ENCODE results near the gene EPS15. TPM values are rescaled to one million over a fixed set of nuclear protein-coding genes. Genes with fewer than 3 reads are reported as not detected.

Gene EPS15
- total and polyA plus RNA-seq, 2 of the 8 experiments (the other 6 are each of a cell fraction or from before 2014, with no cell fraction given), result 15.9 to 57.2 TPM

DNA sequence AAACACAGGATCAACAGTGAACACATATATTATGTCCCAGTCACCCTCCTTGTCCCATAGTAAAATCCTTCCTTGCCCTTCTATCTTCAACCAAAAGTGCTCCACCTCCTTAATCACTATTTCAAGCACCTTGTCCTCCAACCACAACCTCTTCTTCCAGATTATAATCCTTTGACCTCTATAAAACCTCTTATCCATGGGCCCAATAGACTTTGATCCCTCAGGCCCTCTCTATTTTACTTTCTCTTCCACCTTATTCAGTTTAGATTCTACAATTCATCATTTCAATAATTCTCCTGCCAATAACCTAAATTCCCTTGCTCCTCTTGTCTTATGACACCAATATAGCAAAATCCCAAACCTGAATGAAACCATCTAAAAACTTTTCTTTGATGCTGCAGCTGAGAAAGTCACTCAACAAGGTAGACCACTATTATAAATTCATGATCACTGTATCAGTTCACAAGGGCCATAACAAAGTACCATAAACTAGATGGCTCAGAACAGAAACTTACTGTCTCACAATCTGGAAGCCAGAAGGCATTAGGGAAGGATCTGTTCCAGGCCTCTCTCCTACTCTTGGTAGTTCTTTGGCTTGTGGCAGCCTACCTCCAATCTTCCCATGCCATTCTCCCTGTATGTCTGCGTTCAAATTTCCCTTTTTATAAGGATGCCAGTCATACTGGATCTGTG, 24.8 kb downstream of the EPS15 start:
- Histone ChIP-seq H3K79me2 (ENCODE audit: control insufficient read depth in 1 of 2, insufficient read depth in 2 of 2, low read length in 2 of 2) (peaks cover 0 to 35% of the 10 kb centered on the region in 2 experiments; a peak in 1 of 4 replicates), H4K20me1 (replicated peaks in 1 of 2; ENCODE audit: control insufficient read depth in 1 of 2, insufficient read depth in 2 of 2, low read length in 2 of 2) (peaks cover 0 to 1% of the 10 kb centered on the region in 2 experiments), H3K4me3 (ENCODE audit: extremely low read depth in 1 of 4, insufficient read depth in 2 of 4, low read depth in 3 of 4, low read length in 4 of 4) (no peak overlapping the region), H2BK20ac (ENCODE audit: low read length) (no peak overlapping the region), H3K4me2 (ENCODE audit: insufficient read depth in 1 of 2, low read depth in 2 of 2, low read length in 2 of 2) (no peak overlapping the region), H4K5ac (ENCODE audit: insufficient read length, low read depth, low read length) (no peak overlapping the region), H3K4me1 (replicated peaks in 1 of 4; ENCODE audit: control insufficient read depth in 3 of 4, insufficient read depth in 4 of 4, low read length in 3 of 4) (no peaks in the 10 kb centered on the region), H3K14ac (ENCODE audit: insufficient read length) (no peak overlapping the region), H3K23ac (ENCODE audit: insufficient read length) (no peak overlapping the region), H3K9ac (replicated peaks in 1 of 4; ENCODE audit: extremely low read depth in 1 of 4, low read depth in 3 of 4, low read length in 3 of 4) (no peak overlapping the region), H3K27me3 (replicated peaks in 1 of 4; ENCODE audit: control insufficient read depth in 3 of 4, extremely low read depth in 1 of 4, insufficient read depth in 3 of 4, low read length in 3 of 4) (no peaks in the 10 kb centered on the region), H2AFZ (ENCODE audit: low read length) (no peak overlapping the region), H2BK120ac (replicated peaks; ENCODE audit: low read depth, low read length) (no peak overlapping the region), H4K91ac (replicated peaks; ENCODE audit: insufficient read length, low read length) (no peak overlapping the region), H2BK12ac (ENCODE audit: low read depth, low read length) (no peak overlapping the region), H3K56ac (replicated peaks; ENCODE audit: insufficient read length, low read depth, low read length) (no peak overlapping the region), H3K27ac (ENCODE audit: low read depth, low read length) (no peak overlapping the region), H3K79me1 (ENCODE audit: low read depth, low read length) (no peaks in the 10 kb centered on the region), H3K23me2 (ENCODE audit: low read depth, low read length) (no peaks in the 10 kb centered on the region), H3K18ac (ENCODE audit: extremely low read depth, low read length) (no peak overlapping the region), H3K4ac (replicated peaks; ENCODE audit: insufficient read length, low read depth, low read length) (no peak overlapping the region), H4K8ac (ENCODE audit: extremely low read depth, insufficient read depth, low read length) (no peak overlapping the region), H2BK5ac (ENCODE audit: low read depth, low read length) (no peak overlapping the region), H2BK15ac (ENCODE audit: low read length) (no peak overlapping the region), H2AK5ac (ENCODE audit: low read depth, low read length) (no peak overlapping the region), H3K9me3 (ENCODE audit: insufficient read depth in 2 of 2, low read depth in 1 of 2, low read length in 1 of 2) (no peaks in the 10 kb centered on the region), H3K36me3 (ENCODE audit: control insufficient read depth in 2 of 4, insufficient read depth in 4 of 4, low read length in 3 of 4) (no peaks in the 10 kb centered on the region)
- FAIRE-seq (no peak), DNase-seq (ENCODE audit: low read depth in 1 of 2, low spot score in 2 of 2) (no peak)
- 86% methylated on average over 1 of the region's 1 CpG; no CpG with 5 or more reads in 1 of the 2 experiments for WGBS, 2 experiments (ENCODE audit: extremely low coverage in 1 of 2, insufficient coverage in 1 of 2, insufficient read length in 1 of 2, insufficient replicate concordance in 2 of 2, low coverage in 1 of 2, low lambda C conversion rate in 2 of 2, missing lambda C conversion rate in 1 of 2)
- POLR2A ChIA-PET (ENCODE audit: partially characterized antibody), result interaction anchor here (1.2 kb wide), 1 partner anchor 30 kb away, joined by 5 read pairs; no protein-coding TSS in a partner anchor
- CTCF ChIA-PET (ENCODE audit: partially characterized antibody), result no interaction called here
- no peak for TF ChIP-seq GTF2F1 (IDR thresholded peaks at IDR 0.05; ENCODE audit: borderline replicate concordance, low read depth, low read length)
- no peak for TF ChIP-seq YY1 (IDR thresholded peaks at IDR 0.05; ENCODE audit: low read depth, low read length)
- no peak for TF ChIP-seq TAF1 (IDR thresholded peaks at IDR 0.05; ENCODE audit: low read depth, low read length)
- no peak for TF ChIP-seq SIRT6 (IDR thresholded peaks at IDR 0.05; ENCODE audit: low read length)
- TF ChIP-seq TEAD4 (IDR thresholded peaks at IDR 0.05; ENCODE audit: low read depth, low read length), result no peak
- TF ChIP-seq FOSL1 (IDR thresholded peaks at IDR 0.05; ENCODE audit: insufficient read depth, low read depth, low read length), result no peak
- no peak for TF ChIP-seq USF2 (IDR thresholded peaks at IDR 0.05; ENCODE audit: low read length)
- no peak for TF ChIP-seq PHF8 (conservative IDR thresholded peaks at IDR 0.05; ENCODE audit: low read depth, low read length)
- no peak for TF ChIP-seq CBX5 (IDR thresholded peaks at IDR 0.05; ENCODE audit: low read depth, low read length)
- TF ChIP-seq SUZ12 (IDR thresholded peaks at IDR 0.05; ENCODE audit: low read length), result no peak
- no peak for TF ChIP-seq TAF7 (optimal IDR thresholded peaks at IDR 0.05; ENCODE audit: borderline replicate concordance, low read depth, low read length)
- TF ChIP-seq CHD2 (IDR thresholded peaks at IDR 0.05; ENCODE audit: low read length), result no peak
- no peak for TF ChIP-seq POLR2AphosphoS5 (IDR thresholded peaks at IDR 0.05; ENCODE audit: low read depth, low read length)

Data from H1 (cell line).